Skin of body (tissue), 3 donors: ENCODE results near the gene TBC1D10B. TPM values are rescaled to one million over a fixed set of nuclear protein-coding genes. Genes with fewer than 3 reads are reported as not detected.
"Not testable (repeated sequence)": the region's sequence is repeated elsewhere in the genome, so short reads cannot be mapped to it uniquely, and the experiment has no call there.

Experiments
- DNase-seq: peaks from one replicate; lab custom pipeline; 2025; lab: John Stamatoyannopoulos, UW
- small RNA-seq: library from RNA; depleted of rRNA; stranded (forward); fragments of <200 nt; gene quantifications from one replicate; pipeline ENCODE3, GENCODE V24; 2014; ENCODE audit warnings: low replicate concordance
- total RNA-seq: library from RNA; depleted of rRNA; stranded (reverse); fragments of >200 nt; gene quantifications from one replicate; pipeline ENCODE4 v1.2.3, GENCODE V29; 2014

The TBC1D10B gene
- total RNA-seq, 1 donor from 2014 or later: 24.7 TPM

DNA sequence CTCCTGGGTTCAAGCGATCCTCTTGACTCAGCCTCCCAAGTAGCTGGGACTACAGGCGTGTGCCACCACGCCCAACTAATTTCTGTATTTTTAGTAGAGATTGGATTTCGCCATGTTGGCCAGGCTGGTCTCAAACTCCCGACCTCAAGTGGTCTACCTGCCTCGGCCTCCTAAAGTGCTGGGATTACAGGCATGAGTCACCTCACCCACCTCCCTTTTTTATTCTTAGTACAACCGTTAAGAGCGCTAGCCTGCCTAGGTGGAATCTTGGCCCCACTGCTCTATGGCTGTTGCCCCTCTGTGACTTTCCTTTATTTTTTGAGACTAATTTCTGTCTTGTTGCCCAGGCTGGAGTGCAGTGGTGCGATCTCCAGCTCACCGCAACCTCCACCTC, 32.3 kb downstream of the TBC1D10B start:
- not testable (repeated sequence) for DNase-seq

DNA sequence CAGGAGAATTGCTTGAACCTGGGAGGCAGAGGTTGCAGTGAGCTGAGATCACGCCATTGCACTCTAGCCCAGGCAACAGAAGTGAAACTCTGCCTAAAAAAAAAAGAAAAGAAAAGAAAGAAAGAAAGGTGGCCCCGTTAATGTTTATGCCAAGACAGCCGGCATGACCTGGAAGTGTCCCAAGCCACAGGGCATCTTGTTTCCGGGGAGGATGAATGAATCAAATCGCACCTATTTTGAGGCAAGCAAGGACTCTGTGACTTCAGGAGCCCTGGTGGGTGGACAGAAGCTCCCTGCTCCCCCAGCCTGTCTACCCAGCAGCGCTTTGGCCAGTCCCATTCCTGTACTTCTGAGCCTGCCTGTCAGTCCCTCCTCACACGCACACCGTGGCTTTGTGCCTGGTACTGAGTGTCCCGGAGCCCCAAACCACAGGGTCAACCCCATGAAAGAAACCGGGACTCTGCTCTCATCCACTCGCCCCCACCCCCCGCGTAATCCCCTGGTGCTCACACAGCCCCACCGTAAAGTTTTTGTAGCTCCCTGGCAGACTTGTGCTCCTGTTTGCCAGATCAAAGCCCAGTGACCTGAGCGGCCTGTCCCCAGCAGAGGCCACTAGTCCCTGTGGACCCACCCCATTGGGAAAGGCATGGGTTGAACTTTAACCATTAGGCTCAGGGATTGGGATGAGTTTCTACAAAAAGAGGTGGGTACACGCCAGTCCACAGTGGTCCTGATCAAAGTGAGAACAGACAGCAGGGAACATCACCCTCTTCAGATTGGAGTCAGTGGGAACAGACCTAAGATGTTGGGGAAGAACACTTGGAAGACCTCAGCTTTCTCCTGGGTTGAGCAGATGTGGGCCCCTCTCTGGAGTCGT, 34.5 kb downstream of the TBC1D10B start:
- no peak for DNase-seq

DNA sequence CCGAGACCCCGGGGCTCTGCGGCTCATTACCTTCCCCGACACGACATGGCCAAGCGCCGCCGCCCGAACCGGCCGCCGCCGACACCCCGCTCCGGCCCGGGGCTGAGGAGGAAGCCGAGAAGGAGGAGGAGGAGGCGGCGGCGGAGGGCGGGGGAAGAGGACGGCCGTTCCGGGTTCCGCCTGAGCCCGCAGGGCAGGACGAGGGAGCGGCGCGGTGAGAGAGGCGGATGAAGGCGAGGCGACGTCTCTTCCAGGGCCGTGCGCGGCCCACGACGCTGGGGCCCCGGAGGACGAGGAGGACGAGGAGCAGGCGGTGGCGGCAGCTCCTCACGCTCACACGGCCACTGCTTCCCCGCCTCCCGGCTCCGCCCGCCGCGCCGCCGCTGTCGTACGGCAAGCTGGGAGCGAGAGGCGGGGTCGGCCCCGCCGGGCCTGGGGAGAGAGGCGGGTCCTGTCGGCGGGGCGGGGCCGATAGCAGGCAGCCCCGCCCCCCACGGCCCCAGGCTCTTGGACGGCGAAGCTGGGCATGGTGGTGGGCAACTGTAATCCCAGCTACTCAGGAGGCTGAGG, 35.2 kb downstream of the TBC1D10B start:
- peak; percentile 30 for DNase-seq

DNA sequence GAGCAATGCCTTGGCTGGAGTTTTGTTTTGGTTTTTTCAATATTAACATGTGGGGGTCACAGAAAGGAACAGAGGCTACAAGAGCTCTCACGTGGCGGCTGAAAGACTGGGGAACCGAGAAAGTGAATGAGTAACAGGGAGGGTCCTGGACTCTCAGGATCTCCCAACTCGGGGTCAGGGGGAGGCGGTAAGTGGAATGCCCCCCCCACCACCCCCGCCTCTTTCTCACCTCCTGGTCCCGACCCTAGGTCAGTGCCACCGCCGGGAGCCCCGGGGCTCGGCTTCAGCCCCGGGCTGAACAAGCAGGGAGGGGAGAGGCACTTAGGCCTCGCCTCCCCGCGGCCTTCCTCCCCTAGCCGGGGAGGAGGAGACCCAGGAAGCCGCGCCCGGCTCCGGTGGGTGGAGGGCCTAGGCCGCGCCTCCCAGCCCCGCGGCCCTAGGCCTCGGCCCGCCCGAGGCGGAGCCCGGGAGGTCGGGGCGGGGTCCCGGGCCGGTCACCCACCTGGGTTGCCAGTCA, 35.8 kb downstream of the TBC1D10B start:
- peak; percentile 24 for DNase-seq

DNA sequence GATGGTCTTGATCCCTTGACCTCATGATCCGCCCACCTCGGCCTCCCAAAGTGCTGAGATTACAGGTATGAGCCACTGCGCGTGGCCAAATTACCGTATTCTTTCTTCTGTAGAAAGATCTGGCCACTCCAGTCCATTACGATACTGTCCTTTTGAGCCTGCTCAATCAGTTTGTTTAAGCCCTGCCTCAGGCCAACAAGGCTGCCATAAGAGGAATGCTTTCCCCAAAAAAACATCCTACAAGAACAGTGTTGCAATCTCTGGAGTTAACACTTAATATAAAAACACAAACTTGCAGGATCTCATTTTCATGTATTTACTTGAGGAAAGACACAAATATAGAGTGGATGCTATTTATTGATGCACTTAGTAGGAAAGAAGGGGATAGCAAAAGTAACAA, 46.1 kb downstream of the TBC1D10B start:
- DNase-seq: not testable (repeated sequence)

DNA sequence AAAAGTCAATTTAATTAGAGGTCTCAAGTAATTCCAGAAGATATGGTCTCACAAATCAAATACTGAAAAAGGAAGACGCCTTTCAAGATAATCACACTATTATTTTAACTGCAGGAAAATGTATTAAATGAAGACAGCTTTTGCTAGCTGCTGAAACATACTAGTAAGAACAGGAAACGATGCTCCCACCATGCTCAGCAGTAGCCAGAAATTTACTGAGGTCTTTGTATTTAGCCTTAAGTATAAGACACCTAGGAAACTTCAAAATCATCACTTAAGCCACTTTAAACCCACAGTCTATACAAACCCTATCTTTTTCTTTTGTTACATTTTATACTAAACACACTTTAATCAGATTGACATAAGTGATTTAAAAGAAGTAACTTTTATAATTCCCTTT, 51.6 kb downstream of the TBC1D10B start:
- DNase-seq: not testable (repeated sequence)

DNA sequence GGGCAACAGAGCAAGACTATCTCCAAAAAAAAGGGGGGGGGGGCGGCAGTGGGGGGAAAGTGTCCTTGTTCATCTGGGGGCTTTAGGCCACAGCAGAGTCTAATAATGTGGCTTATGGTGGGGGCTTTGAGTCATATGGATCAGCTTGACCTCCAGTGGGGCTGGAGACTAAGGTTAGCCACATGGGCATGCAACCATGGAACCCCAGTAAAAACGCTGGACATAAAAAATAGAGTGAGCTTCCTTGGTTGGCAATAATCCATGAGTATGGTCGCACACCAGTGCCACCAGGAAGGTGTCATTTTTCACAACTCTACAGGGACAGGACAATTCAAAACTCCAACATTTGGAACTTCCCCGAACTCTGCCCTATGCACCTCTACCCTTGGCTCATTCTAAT, 59.4 kb downstream of the TBC1D10B start:
- DNase-seq: not testable (repeated sequence)

DNA sequence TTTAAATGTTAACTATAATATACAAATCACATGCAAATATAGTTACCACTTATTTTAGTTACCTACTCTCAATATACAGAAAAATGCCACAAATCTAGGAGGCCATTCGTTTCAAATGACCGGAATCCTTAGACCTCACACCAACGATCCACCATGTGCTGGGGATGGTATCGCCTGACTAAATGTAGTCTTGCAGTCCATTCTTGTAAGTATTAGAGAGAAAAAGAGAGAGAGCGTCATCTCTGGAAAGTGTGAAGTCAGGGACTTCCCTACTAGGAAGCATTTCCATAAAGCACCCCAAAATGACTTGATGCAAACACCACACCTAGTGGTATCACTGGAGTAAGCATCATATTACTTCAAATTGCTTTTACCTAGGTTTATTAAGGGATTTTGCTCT, 61.0 kb downstream of the TBC1D10B start:
- DNase-seq: not testable (repeated sequence)

Small RNA genes within 50 kb of the gene (small RNA-seq; reads per million reads assigned to genes)
- 0.21 reads per million for gene RF00406

Other genes with a start within 250 kb of the TBC1D10B start
- gene MAPK3, start 247.3 kb downstream of the TBC1D10B start, total RNA-seq: 13.3 TPM
- 16.0 TPM for gene CORO1A, start 186.9 kb downstream of the TBC1D10B start, total RNA-seq
- gene BOLA2B, start 176.8 kb downstream of the TBC1D10B start, total RNA-seq: 6.1 TPM
- gene SLX1A, start 176.6 kb downstream of the TBC1D10B start, total RNA-seq: 7.3 TPM
- 3.1 TPM for gene SULT1A3, start 171.2 kb downstream of the TBC1D10B start, total RNA-seq
- 1.6 TPM for gene NPIPB13, start 122.0 kb downstream of the TBC1D10B start, total RNA-seq
- 17.0 TPM for gene CD2BP2, start 15.2 kb downstream of the TBC1D10B start, total RNA-seq
- 921 TPM for gene MYL11, start 4.3 kb upstream of the TBC1D10B start, total RNA-seq
- 0.69 TPM for gene SEPTIN1, start 12.1 kb upstream of the TBC1D10B start, total RNA-seq
- 3.8 TPM for gene ZNF48, start 24.9 kb upstream of the TBC1D10B start, total RNA-seq
- 4.7 TPM for gene ZNF771, start 37.1 kb upstream of the TBC1D10B start, total RNA-seq
- 14.3 TPM for gene DCTPP1, start 59.5 kb upstream of the TBC1D10B start, total RNA-seq
- gene SEPHS2, start 75.4 kb upstream of the TBC1D10B start, total RNA-seq: 13.1 TPM
- 6.1 TPM for gene ITGAL, start 102.2 kb upstream of the TBC1D10B start, total RNA-seq
- gene ZNF768, start 156.1 kb upstream of the TBC1D10B start, total RNA-seq: 11.2 TPM
- 5.8 TPM for gene ZNF747, start 164.4 kb upstream of the TBC1D10B start, total RNA-seq
- gene ZNF764, start 187.9 kb upstream of the TBC1D10B start, total RNA-seq: 4.1 TPM
- gene ZNF688, start 201.2 kb upstream of the TBC1D10B start, total RNA-seq: 8.9 TPM
- 9.8 TPM for gene ZNF785, start 215.2 kb upstream of the TBC1D10B start, total RNA-seq
- 3.3 TPM for gene ZNF689, start 239.9 kb upstream of the TBC1D10B start, total RNA-seq